GM20000 (cell line): ENCODE results near the gene USP44.
"Not testable (repeated sequence)": the region's sequence is repeated elsewhere in the genome, so short reads cannot be mapped to it uniquely, and the experiment has no call there.

Experiments used
- DNase-seq: peaks from one replicate; pipeline ENCODE4 v3.0.0; 2012; ENCODE audit warnings: low spot score
- CTCF ChIP-seq: IDR thresholded peaks from 2 replicates; pipeline ENCODE4 v1.5.1; 2012; ENCODE audit warnings: mild to moderate bottlenecking, control low read depth; ENCODE audit errors: extremely low read depth, missing control alignments

The USP44 gene

GRCh38 chr12:95497031-95497430, 54.2 kb downstream of the USP44 start:
- no peak for DNase-seq
- TF ChIP-seq CTCF: no peak

- no peak for DNase-seq
- no peak for TF ChIP-seq CTCF
Measured at GRCh38 chr12:95495433-95495832, 55.8 kb downstream of the USP44 start.

GRCh38 chr12:95494888-95495287, 56.4 kb downstream of the USP44 start:
- DNase-seq: no peak
- no peak for TF ChIP-seq CTCF

GRCh38 chr12:95492462-95492861, 58.8 kb downstream of the USP44 start:
- no peak for TF ChIP-seq CTCF
- no peak for DNase-seq

- TF ChIP-seq CTCF: no peak
Measured at GRCh38 chr12:95487024-95487423, 64.3 kb downstream of the USP44 start.

GRCh38 chr12:95484524-95484923, 66.8 kb downstream of the USP44 start:
- DNase-seq: no peak
- no peak for TF ChIP-seq CTCF

More at GRCh38 chr12:95487024-95487423, 64.3 kb downstream of the USP44 start:
- DNase-seq: no peak

- DNase-seq: not testable (repeated sequence)
Measured at GRCh38 chr12:95482564-95482963, 68.7 kb downstream of the USP44 start.

- no peak for DNase-seq
- no peak for TF ChIP-seq CTCF
Measured at GRCh38 chr12:95481888-95482287, 69.4 kb downstream of the USP44 start.
